ENCODE measurements around the gene PLXNA4.

PLXNA4 gene

GRCh38 chr7:132207782-132208181 is 368.5 kb downstream of the PLXNA4 start:
- no peaks in the 10 kb centered on the region for H4K20me1 ChIP-seq (ENCODE audit: control insufficient read depth, insufficient read depth, low read depth, low read length)
- TF ChIP-seq EZH2phosphoT487 (IDR thresholded peaks at IDR 0.05; ENCODE audit: borderline replicate concordance, low read length) (no peak), CTCF (IDR thresholded peaks at IDR 0.05; ENCODE audit: low read depth, low read length, poor library complexity, severe bottlenecking) (no peak)

DNA sequence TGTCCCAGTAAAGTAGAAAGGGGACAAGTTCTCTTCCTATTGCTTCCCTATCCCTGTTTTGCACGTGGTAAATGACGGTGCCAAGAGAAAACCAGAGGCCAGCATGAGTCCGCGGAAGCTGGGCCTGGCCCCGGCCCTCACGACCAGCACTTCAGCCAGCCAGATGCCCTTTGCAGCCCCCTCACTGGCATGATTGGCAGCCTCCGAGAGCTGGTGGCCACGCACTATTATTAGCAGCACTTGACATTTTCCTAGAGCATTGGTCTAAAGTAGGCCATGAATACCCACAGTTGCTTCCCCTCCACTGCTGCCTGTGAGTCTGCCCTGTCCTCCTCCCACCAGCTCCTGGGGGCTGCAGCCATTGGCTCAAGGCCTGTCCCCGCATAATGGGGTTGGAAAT is 369.1 kb downstream of the PLXNA4 start:
- H3K27ac ChIP-seq (ENCODE audit: low read depth, low read length): no peak overlapping the region
- H3K9me3 ChIP-seq (ENCODE audit: control insufficient read depth, insufficient read depth, low read length): no peaks in the 10 kb centered on the region
- TF ChIP-seq EZH2phosphoT487 (IDR thresholded peaks at IDR 0.05; ENCODE audit: borderline replicate concordance, low read length) (no peak), CTCF (IDR thresholded peaks at IDR 0.05; ENCODE audit: low read depth, low read length, poor library complexity, severe bottlenecking) (no peak)
- H3K27me3 ChIP-seq (ENCODE audit: control insufficient read depth, low read length): no peaks in the 10 kb centered on the region
- no peaks in the 10 kb centered on the region for H3K79me2 ChIP-seq (ENCODE audit: control insufficient read depth, low read length)
- H3K4me1 ChIP-seq (ENCODE audit: control insufficient read depth, low read length): no peaks in the 10 kb centered on the region
- no peaks in the 10 kb centered on the region for H3K36me3 ChIP-seq (ENCODE audit: control insufficient read depth, low read length)
- no peaks in the 10 kb centered on the region for H3K9me2 ChIP-seq (replicated peaks; ENCODE audit: control insufficient read depth, low read length)
- H3K4me2 ChIP-seq (ENCODE audit: low read length): no peak overlapping the region
- H4K20me1 ChIP-seq (ENCODE audit: control insufficient read depth, insufficient read depth, low read depth, low read length): no peaks in the 10 kb centered on the region
- no peaks in the 10 kb centered on the region for H3F3A ChIP-seq (ENCODE audit: control insufficient read depth, insufficient read depth)
- H3K4me3 ChIP-seq (ENCODE audit: low read length): no peak overlapping the region

More at GRCh38 chr7:132207782-132208181, 368.5 kb downstream of the PLXNA4 start:
- Histone ChIP-seq H3K4me2 (ENCODE audit: low read length) (no peak overlapping the region), H3K79me2 (ENCODE audit: control insufficient read depth, low read length) (no peaks in the 10 kb centered on the region), H3K27ac (ENCODE audit: low read depth, low read length) (no peak overlapping the region), H3K4me1 (ENCODE audit: control insufficient read depth, low read length) (no peaks in the 10 kb centered on the region), H3K9me2 (replicated peaks; ENCODE audit: control insufficient read depth, low read length) (no peaks in the 10 kb centered on the region), H3K4me3 (ENCODE audit: low read length) (no peak overlapping the region), H3F3A (ENCODE audit: control insufficient read depth, insufficient read depth) (no peaks in the 10 kb centered on the region), H3K9me3 (ENCODE audit: control insufficient read depth, insufficient read depth, low read length) (no peaks in the 10 kb centered on the region), H3K27me3 (ENCODE audit: control insufficient read depth, low read length) (no peaks in the 10 kb centered on the region), H3K36me3 (ENCODE audit: control insufficient read depth, low read length) (no peaks in the 10 kb centered on the region)

GRCh38 chr7:132206594-132206993 is 369.7 kb downstream of the PLXNA4 start:
- H3K4me2 ChIP-seq (ENCODE audit: low read length): no peak overlapping the region
- no peaks in the 10 kb centered on the region for H3K9me2 ChIP-seq (replicated peaks; ENCODE audit: control insufficient read depth, low read length)
- H3K27me3 ChIP-seq (ENCODE audit: control insufficient read depth, low read length): no peaks in the 10 kb centered on the region
- H3K4me1 ChIP-seq (ENCODE audit: control insufficient read depth, low read length): no peaks in the 10 kb centered on the region
- H4K20me1 ChIP-seq (ENCODE audit: control insufficient read depth, insufficient read depth, low read depth, low read length): no peaks in the 10 kb centered on the region
- H3F3A ChIP-seq (ENCODE audit: control insufficient read depth, insufficient read depth): no peaks in the 10 kb centered on the region
- H3K9me3 ChIP-seq (ENCODE audit: control insufficient read depth, insufficient read depth, low read length): no peaks in the 10 kb centered on the region
- H3K36me3 ChIP-seq (ENCODE audit: control insufficient read depth, low read length): no peaks in the 10 kb centered on the region
- TF ChIP-seq CTCF (IDR thresholded peaks at IDR 0.05; ENCODE audit: low read depth, low read length, poor library complexity, severe bottlenecking): no peak
- TF ChIP-seq EZH2phosphoT487 (IDR thresholded peaks at IDR 0.05; ENCODE audit: borderline replicate concordance, low read length): no peak
- H3K4me3 ChIP-seq (ENCODE audit: low read length): no peak overlapping the region
- H3K27ac ChIP-seq (ENCODE audit: low read depth, low read length): no peak overlapping the region
- H3K79me2 ChIP-seq (ENCODE audit: control insufficient read depth, low read length): no peaks in the 10 kb centered on the region

- Histone ChIP-seq H4K20me1 (ENCODE audit: control insufficient read depth, insufficient read depth, low read depth, low read length) (no peaks in the 10 kb centered on the region), H3K36me3 (ENCODE audit: control insufficient read depth, low read length) (no peaks in the 10 kb centered on the region), H3K4me3 (ENCODE audit: low read length) (no peak overlapping the region), H3K9me2 (replicated peaks; ENCODE audit: control insufficient read depth, low read length) (no peaks in the 10 kb centered on the region), H3K9me3 (ENCODE audit: control insufficient read depth, insufficient read depth, low read length) (no peaks in the 10 kb centered on the region), H3K79me2 (ENCODE audit: control insufficient read depth, low read length) (no peaks in the 10 kb centered on the region), H3K27me3 (ENCODE audit: control insufficient read depth, low read length) (no peaks in the 10 kb centered on the region), H3K4me2 (ENCODE audit: low read length) (no peak overlapping the region), H3K4me1 (ENCODE audit: control insufficient read depth, low read length) (no peaks in the 10 kb centered on the region), H3K27ac (ENCODE audit: low read depth, low read length) (no peak overlapping the region), H3F3A (ENCODE audit: control insufficient read depth, insufficient read depth) (no peaks in the 10 kb centered on the region)
- TF ChIP-seq CTCF (IDR thresholded peaks at IDR 0.05; ENCODE audit: low read depth, low read length, poor library complexity, severe bottlenecking) (no peak), EZH2phosphoT487 (IDR thresholded peaks at IDR 0.05; ENCODE audit: borderline replicate concordance, low read length) (no peak)
These were observed 370.8 kb downstream of the PLXNA4 start for GRCh38 chr7:132205509-132205908.

Data from DOHH2 (cell line).